ENCODE results near the gene LYPLA2.

The LYPLA2 gene

GRCh38 chr1:23790696-23791515 lies at the start of gene LYPLA2:
Gene LYPLA2, plus strand, starts transcription at chr1:23791145. Its CDS starts 1,538 bp downstream, at chr1:23792683.
- peak; percentile 89 to 91 for DNase-seq

GRCh38 chr1:23741609-23742008 lies 49.3 kb upstream of the LYPLA2 start:
- no peak for DNase-seq

- peak in 1 of 2 experiments; percentile 70 for DNase-seq
Observed at GRCh38 chr1:23742670-23743286, 48.2 kb upstream of the LYPLA2 start.

- DNase-seq, result peak; percentile 80 to 86
Observed at GRCh38 chr1:23743287-23744152, 47.4 kb upstream of the LYPLA2 start, which contains the start of gene ELOA. Gene ELOA, plus strand, starts transcription at chr1:23743471. Its CDS starts 33 bp downstream, at chr1:23743504.

- DNase-seq, result no peak
Observed at GRCh38 chr1:23745515-23745914, 45.4 kb upstream of the LYPLA2 start.

GRCh38 chr1:23748016-23748415 lies 42.9 kb upstream of the LYPLA2 start:
- DNase-seq, result no peak

- peak; percentile 46 to 53 for DNase-seq
Observed at GRCh38 chr1:23751050-23751814, 39.7 kb upstream of the LYPLA2 start.

GRCh38 chr1:23751815-23752200 lies 39.1 kb upstream of the LYPLA2 start:
- DNase-seq, result no peak

GRCh38 chr1:23752909-23753308 lies 38.0 kb upstream of the LYPLA2 start:
- no peak for DNase-seq

GRCh38 chr1:23756676-23757075 lies 34.3 kb upstream of the LYPLA2 start:
- no peak for DNase-seq

GRCh38 chr1:23757812-23758211 lies 33.1 kb upstream of the LYPLA2 start:
- DNase-seq, result no peak

- DNase-seq, result no peak
Observed at GRCh38 chr1:23759277-23759676, 31.7 kb upstream of the LYPLA2 start.

- no peak for DNase-seq
Observed at GRCh38 chr1:23763041-23763577, 27.8 kb upstream of the LYPLA2 start.

- DNase-seq, result no peak
Observed at GRCh38 chr1:23768733-23769132, 22.2 kb upstream of the LYPLA2 start.

- peak; percentile 93 to 94 for DNase-seq
Observed at GRCh38 chr1:23772049-23772853, 18.7 kb upstream of the LYPLA2 start.

- no peak for DNase-seq
Observed at GRCh38 chr1:23772854-23773242, 18.1 kb upstream of the LYPLA2 start.

GRCh38 chr1:23774174-23774880 lies 16.6 kb upstream of the LYPLA2 start:
- no peak for DNase-seq

GRCh38 chr1:23776217-23776616 lies 14.7 kb upstream of the LYPLA2 start:
- no peak for DNase-seq

- peak; percentile 85 to 88 for DNase-seq
Observed at GRCh38 chr1:23777979-23778814, 12.7 kb upstream of the LYPLA2 start, which contains the start of gene PITHD1. Gene PITHD1, plus strand, starts transcription at chr1:23778418. Its CDS starts 98 bp downstream, at chr1:23778516.

Data from activated T-cell treated with anti-CD3 and anti-CD28 coated beads, Interleukin-2, amount 50 U/mL, for 48 hours (primary cell).